HG03460 (cell line): ENCODE data around the gene LCLAT1.

Experiments
- ATAC-seq: cut with Tn5 transposase; IDR thresholded peaks from one replicate; pipeline ENCODE4 v1.9.1; 2021; ENCODE audit not compliant: unreplicated experiment

The LCLAT1 gene

DNA sequence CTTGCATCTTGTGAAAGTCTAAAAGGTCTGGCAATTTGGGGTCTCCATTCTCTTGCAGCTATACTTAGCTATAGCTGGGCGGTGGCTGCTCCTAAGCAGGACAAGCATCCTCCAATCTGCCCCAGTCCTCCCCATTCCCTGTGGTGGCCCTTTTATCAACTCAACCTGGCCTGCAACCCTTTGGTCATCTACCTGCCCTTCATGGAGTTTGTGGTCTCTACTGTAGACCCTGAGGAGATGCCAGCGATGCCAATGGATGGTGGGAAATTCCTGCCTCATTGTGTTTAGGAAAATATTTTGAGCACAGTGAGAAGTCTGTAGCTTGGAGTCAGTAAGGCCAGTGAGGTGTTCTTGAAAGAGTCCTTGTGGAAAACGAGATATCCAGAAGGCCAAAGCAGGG, 216.8 kb downstream of the LCLAT1 start:
- no peak for ATAC-seq

DNA sequence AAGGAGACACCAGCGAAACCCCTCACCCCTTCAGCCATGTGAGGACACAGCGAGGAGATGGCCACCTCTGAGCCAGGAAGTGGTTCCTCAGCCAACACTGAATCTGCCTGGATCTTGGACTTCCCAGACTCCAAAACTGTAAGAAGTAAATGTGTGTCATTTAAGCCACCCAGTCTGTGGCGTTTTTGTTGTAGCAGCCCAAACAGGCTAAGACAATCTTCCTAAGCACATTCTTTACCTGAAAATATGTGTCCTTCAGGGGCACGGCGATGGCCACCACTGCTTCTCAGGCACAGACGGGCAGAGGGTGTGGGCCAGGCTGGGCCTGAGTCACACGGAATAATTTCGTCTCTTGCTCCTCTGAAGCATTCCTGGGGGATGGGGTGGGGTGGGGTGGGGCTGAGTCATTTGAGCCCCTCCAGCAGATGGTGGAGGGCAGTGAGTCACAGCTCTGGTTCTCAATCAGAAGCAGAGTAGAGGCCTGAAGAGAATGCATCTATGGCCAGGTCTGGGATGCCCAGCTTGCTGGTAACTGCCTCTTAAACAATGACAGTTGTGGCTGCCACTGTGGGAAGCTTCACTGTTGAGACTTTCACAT, 217.8 kb downstream of the LCLAT1 start:
- ATAC-seq = no peak

DNA sequence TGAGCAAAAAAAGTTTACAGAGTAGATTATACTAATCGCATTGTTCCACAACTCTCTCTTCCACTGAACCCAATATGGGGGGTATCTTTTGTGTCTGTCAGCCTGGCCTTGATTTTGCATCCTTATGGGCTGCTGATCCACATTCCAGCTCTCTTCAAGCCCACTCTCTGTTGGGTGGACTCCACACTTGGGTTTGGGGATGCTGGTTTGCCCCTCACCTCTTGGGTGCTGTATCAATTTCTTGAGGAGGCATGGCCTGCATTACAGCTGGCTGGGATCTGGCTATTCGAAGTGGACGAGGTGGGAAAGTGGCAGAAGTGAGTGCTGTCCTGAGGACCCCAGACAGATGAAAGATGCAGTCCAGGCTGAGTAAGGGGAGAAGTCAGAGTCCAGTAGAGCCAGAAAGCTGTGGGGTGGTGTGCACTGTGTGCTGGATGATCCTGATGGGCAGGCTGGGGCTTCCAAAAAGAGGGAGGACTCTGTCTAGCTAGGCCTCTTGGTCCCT, 218.8 kb downstream of the LCLAT1 start:
- no peak for ATAC-seq

DNA sequence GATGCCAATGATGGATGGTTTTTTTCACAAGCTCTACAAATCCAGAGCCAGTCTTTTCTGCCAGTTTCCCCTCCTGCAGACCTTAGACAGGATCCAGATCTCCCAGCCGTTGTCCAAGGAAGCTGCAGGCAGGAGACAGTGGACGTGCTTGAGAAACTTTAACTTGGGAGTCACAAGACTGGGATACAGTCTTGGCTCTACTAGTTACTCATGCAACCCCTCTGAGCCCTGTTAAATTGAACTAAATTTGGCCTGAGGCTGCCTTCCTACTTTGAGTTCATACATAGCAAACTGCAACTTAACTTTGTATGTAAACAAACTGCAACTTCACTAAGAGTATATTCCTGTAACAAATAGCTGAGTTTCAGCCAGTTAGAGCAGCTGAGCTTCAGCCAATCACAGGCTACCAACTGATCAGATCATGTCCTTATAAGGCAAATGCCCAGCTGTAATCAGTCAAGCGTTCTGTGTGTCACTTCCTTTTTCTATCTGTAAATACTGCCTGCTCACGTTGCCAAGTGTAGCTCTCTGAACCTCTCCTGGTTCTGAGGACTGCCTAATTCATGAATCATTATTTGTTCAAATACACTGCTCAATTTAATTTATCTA, 219.3 kb downstream of the LCLAT1 start:
- no peak for ATAC-seq

- ATAC-seq = no peak
These were observed 223.4 kb downstream of the LCLAT1 start for GRCh38 chr2:30670453-30670852.

DNA sequence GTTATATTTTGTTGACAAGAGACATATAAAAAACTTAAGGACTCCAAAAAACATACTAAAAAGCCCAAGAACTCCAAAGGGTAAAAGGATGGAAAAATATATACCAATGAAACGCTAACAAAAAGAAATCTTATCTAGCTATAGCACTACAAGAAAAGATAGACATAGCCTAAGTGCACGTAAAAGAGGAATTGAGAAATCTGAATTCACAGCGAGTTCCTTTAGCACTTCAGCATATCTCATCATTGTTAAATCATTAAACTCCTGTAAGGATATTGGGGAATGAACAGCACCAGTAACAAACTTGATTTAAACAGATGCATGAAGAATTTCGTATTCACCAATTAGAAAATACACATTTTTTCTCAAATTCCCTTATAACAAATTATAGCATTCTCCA, 226.1 kb downstream of the LCLAT1 start:
- no peak for ATAC-seq

GRCh38 chr2:30675758-30676157, 228.7 kb downstream of the LCLAT1 start:
- ATAC-seq = no peak

DNA sequence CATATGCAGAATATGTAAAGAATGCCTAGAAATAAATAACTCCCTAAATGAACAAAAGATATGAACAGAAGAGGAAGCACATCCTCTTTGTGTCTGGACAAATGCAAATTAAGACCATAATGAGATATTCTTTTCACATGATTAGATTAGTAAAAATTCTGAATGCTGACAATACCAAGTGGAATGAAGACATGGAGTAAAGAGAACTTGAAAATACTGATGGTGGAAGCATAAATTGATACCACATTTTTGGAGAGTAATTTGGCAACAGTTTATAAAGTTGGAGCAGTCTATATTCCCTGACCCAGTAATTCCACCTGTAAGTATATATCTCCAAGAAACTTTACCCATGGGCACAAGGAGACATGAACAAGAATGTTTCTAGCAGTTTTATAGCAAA, 230.2 kb downstream of the LCLAT1 start:
- no peak for ATAC-seq

DNA sequence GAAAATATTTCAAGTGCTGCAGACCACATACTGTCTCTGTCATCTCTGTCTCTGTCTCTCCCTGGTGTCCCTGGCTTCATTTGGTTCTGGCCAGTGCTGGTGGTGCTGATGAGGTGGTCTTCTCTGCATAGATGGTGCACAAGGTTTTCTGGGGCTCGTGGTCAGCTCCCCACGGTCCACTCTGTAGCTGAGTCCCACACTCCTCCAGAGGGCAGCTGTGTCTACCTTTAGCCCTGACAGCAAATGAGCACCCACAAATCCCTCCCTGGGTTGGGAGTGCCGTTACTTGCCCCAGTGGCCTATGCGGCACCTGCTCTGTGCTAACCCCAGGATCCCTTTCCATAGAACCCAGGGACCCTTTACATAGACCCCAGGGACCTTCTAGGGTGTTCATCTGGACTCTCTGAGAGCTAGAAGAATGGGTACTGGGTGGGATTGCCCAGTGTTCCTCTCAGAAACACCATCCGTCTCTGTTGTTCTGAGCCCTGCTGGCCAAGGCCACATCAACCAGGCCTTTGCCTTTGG, 230.9 kb downstream of the LCLAT1 start:
- ATAC-seq = no peak

DNA sequence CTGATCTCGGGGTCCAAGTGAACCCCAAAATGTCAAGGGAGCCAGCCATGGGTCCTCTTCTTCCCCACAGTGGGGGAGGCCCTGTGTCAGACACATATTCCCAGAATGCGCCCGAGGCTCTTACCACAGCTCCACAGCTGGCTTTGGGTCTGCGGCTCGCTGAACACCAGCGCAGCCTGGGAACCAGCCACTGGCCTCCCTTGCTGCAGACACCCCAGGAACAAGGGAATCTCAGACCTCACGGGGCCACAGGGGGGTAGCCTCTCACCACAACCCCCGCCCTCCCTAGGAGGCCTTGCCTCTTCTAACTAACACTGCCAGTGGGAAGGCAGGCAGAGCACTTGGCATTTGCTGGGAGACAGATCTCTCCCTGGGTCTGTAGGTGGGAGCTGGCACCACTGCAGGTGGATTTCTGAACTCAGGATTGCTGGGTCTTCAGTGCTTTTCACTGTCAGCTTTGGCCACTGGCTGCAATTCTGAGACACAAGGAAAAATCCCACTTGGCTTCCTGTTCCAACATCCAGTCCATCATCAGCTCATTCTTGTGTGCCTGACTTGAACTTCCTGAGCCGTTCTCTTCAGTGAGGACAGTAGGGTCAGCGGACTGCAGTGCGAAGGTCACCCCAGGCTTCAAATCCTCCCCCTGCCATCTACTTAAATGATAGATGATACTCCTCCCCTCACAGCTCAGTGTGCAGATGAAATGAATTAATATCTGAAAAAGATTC, 231.5 kb downstream of the LCLAT1 start:
- no peak for ATAC-seq

DNA sequence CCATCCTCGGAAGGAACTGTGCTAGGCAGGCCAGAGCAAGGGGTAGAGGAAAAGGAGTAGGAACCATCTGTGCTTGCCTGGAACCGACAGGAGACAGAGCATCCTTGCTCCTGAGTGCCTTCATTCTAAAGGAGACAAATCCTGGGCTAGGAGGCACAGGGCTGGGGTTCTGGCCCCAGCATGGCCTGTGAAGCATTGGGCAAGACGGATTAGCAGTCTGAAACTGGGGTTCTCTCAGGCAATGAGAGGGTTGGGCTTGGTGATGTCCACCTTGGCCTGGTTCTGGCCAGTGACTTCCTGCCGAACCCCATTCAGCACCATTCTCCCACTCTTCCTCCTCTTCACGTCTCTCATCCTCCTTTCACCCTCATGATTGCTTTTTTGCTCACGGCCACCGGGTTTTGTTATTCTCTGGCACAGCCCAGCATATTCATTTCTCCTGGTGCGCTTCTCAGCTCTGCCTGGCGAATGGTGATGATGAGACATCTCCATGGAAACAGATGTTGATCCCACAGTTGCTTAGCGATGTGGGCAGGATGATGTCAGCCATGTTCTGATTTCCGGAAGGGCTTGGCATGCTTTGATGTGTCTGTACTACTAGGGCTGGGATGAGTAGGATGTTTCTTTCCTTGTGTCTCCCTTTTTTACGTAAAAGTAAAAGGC, 232.5 kb downstream of the LCLAT1 start:
- no peak for ATAC-seq

DNA sequence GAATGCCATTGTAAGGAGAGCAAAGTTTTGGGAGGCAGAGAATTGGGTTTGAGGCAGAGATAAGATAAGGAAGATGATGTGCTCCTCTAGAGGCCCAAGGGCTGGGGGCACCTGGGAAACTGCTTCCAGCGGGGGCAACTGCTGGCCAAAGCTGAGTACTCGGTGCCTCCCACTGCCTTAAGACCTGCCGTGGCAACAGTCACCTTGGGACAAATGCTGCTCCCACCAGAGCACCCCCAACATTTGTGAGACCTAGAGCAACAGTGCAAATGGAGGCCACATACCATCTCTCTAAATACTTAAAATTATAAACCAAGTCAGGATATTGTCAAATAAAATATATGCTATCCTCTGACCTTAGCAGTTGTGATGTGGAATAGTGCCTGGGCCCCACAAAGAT, 233.1 kb downstream of the LCLAT1 start:
- no peak for ATAC-seq

DNA sequence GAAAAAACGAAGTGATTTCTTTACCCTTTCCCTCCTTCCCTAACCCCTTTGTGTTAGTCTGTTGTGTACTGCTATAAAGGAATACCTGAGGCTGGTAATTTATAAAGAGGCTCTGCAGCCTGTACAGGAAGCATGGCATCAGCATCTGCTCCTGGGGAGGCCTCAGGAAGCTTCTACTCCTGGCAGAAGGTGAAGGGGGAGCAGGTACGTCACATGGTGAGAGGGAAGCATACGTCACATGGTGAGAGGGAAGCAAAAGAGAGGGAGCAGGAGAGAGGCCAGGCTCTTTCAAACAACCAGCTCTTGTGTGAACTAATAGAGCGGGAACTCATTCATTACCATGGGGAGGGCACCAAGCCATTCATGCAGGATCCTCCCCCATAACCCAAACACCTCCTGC, 234.0 kb downstream of the LCLAT1 start:
- ATAC-seq = no peak

DNA sequence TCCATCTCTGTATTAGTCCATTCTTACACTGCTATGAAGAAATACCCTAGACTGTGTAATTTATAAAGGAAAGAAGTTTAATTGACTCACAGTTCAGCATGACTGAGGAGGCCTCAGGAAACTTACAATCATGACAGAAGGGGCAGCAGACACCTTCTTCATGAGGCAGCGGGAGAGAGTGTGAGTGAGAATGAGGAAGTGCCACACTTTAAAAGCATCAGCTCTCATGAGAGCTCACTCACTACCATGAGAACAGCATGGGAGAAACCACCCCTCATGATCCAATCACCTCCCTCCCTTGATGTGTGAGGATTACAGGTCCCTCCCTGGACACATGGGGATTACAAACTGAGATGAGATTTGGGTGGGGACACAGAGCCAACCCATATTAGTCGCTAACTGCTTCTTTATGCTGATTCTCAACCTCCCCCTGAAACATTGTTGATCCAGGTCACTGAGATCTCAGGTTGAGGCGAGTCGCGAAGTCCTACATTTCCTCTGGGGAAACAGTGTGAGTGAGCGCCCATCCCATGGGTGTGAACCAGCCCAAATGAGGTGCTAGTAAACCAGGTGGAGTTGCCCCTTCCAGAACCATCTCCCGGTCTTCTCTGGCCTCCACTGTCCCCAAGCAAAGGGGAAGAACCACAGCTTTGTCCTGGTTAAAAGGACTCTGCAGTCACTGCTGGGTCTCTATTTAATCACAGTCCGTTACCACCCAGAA, 236.3 kb downstream of the LCLAT1 start:
- ATAC-seq = no peak

- no peak for ATAC-seq
These were observed 237.0 kb downstream of the LCLAT1 start for GRCh38 chr2:30684026-30684425.

GRCh38 chr2:30684516-30684915, 237.5 kb downstream of the LCLAT1 start:
- no peak for ATAC-seq

- no peak for ATAC-seq
These were observed 237.9 kb downstream of the LCLAT1 start for GRCh38 chr2:30684996-30685395.

- ATAC-seq = no peak
These were observed 239.0 kb downstream of the LCLAT1 start for GRCh38 chr2:30686000-30686399.

- no peak for ATAC-seq
These were observed 239.6 kb downstream of the LCLAT1 start for GRCh38 chr2:30686669-30687068.

GRCh38 chr2:30688956-30689401, 241.9 kb downstream of the LCLAT1 start:
- no peak for ATAC-seq
